ENCODE measurements around the gene PYDC1. TPM values are rescaled to one million over a fixed set of nuclear protein-coding genes. Genes with fewer than 3 reads are reported as not detected.
"Not testable (repeated sequence)": the region's sequence is repeated elsewhere in the genome, so short reads cannot be mapped to it uniquely, and the experiment has no call there.

PYDC1 gene
- total and polyA plus RNA-seq, 7 experiments from 2014 or later: not detected

- POLR2A ChIA-PET: no interaction called here
- CTCF ChIA-PET: no interaction called here
- Mint-ChIP-seq H3K27me3 (no peaks in the 10 kb centered on the region), H3K27ac (peak overlapping the region in 3 of 9 donors; percentile 2 to 92 (median 5)), H3K36me3 (peaks cover 0 to 21% (median 0%) of the 10 kb centered on the region in 5 donors), H3K4me3 (peak overlapping the region in 1 of 10 donors; percentile 84), H3K4me1 (peaks cover 0 to 57% (median 8%) of the 10 kb centered on the region in 7 donors), H3K9me3 (peaks cover 0 to 2% (median 0%) of the 10 kb centered on the region in 11 donors)
- no peak overlapping the region for H3K4me3 ChIP-seq (ENCODE audit: low read length)
- DNase-seq (peak in 2 of 9 donors; percentile 8 to 48), ATAC-seq (peak; percentile 89)
- intact Hi-C loops (cut with micrococcal nuclease): loop anchor here in 1 of 2 donors (5.0 kb wide), 1 partner anchor 51 kb away; the partner anchor contains the start of gene PYCARD
- H3K27me3 ChIP-seq (ENCODE audit: control insufficient read depth in 2 of 2, insufficient read depth in 2 of 2, low read length in 2 of 2): no peaks in the 10 kb centered on the region
- no peaks in the 10 kb centered on the region for H3K9me3 ChIP-seq (ENCODE audit: control insufficient read depth in 2 of 3, low read length in 3 of 3)
- H3K4me1 ChIP-seq (ENCODE audit: control insufficient read depth in 2 of 2, insufficient read depth in 2 of 2, low read length in 2 of 2): no peaks in the 10 kb centered on the region
- H3K36me3 ChIP-seq (ENCODE audit: control insufficient read depth in 2 of 3, insufficient read depth in 3 of 3, low read length in 3 of 3): no peaks in the 10 kb centered on the region
- H3K27ac ChIP-seq (ENCODE audit: low read depth, low read length): no peak overlapping the region
Measured at GRCh38 chr16:31253642-31254045, 36.7 kb upstream of the PYDC1 start.

DNA sequence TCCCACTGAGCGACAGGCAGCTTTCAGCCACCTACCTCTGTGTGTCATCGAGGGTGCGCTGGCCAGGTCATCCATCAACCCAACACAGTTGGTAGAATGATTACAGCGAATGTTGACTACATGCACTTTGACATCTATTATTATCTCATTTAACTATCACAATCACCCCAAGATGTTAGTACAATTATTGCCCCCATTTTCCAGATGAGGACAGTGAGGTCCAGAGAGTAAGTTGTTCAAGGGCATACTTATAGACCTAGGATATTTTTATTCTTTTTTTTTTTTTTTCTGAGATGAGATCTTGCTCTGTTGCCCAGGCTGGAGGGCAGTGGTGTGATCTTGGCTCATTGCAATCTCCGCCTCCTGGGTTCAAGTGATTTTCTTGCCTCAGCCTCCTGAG is 34.5 kb upstream of the PYDC1 start:
- H3K4me1 ChIP-seq (ENCODE audit: control insufficient read depth in 2 of 2, insufficient read depth in 2 of 2, low read length in 2 of 2): no peaks in the 10 kb centered on the region
- no peaks in the 10 kb centered on the region for H3K9me3 ChIP-seq (ENCODE audit: control insufficient read depth in 2 of 3, low read length in 3 of 3)
- intact Hi-C loops (cut with micrococcal nuclease): loop anchor here in 1 of 2 donors (5.0 kb wide), 1 partner anchor 49 kb away; the partner anchor contains the start of gene PYCARD
- no peaks in the 10 kb centered on the region for H3K27me3 Mint-ChIP-seq
- H3K27ac Mint-ChIP-seq: peak overlapping the region in 1 of 9 donors; percentile 92
- H3K4me3 Mint-ChIP-seq: peak overlapping the region in 1 of 10 donors; percentile 67
- H3K27ac ChIP-seq (ENCODE audit: low read depth, low read length): no peak overlapping the region
- H3K9me3 Mint-ChIP-seq: peaks cover 0 to 2% (median 0%) of the 10 kb centered on the region in 11 donors
- POLR2A ChIA-PET: no interaction called here
- no peaks in the 10 kb centered on the region for H3K27me3 ChIP-seq (ENCODE audit: control insufficient read depth in 2 of 2, insufficient read depth in 2 of 2, low read length in 2 of 2)
- H3K36me3 ChIP-seq (ENCODE audit: control insufficient read depth in 2 of 3, insufficient read depth in 3 of 3, low read length in 3 of 3): no peaks in the 10 kb centered on the region
- H3K4me3 ChIP-seq (ENCODE audit: low read length): no peak overlapping the region
- CTCF ChIA-PET: no interaction called here
- H3K4me1 Mint-ChIP-seq: peaks cover 0 to 55% (median 8%) of the 10 kb centered on the region in 7 donors
- ATAC-seq: no peak
- no peak for DNase-seq
- peaks cover 0 to 18% (median 0%) of the 10 kb centered on the region in 5 donors for H3K36me3 Mint-ChIP-seq

DNA sequence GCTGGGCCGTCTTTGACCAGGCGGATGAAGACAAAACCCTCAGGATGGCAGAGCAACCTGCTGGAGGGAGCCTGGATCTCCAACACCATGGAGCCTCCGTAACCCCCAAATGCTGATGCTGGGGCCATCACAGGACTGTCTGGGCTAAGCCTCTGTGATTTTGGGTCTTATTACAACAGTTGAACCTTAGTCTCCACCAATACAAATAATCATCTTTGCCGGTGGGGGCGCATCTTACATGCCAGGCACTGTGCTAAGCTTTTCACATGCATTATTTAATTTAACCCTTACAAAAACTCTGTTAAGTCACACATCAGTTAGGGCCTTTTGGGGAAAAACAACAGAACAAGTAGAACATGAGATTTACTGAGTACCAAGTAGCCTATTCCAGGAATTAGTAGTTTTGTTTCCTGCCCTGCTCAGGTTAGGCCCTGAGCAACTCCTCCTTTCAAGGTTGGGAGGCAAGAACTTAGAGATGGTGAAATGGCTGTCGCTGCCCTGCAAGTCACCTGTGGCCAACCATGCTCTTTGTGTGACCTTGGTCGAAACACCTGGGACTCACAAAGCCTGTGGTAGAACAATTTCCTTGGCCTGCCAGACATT is 33.9 kb upstream of the PYDC1 start:
- H3K9me3 Mint-ChIP-seq: peaks cover 0 to 2% (median 0%) of the 10 kb centered on the region in 11 donors
- ChIA-PET POLR2A (no interaction called here), CTCF (no interaction called here)
- peak overlapping the region in 1 of 10 donors; percentile 67 for H3K4me3 Mint-ChIP-seq
- Histone ChIP-seq H3K4me3 (ENCODE audit: low read length) (no peak overlapping the region), H3K9me3 (ENCODE audit: control insufficient read depth in 2 of 3, low read length in 3 of 3) (no peaks in the 10 kb centered on the region), H3K36me3 (ENCODE audit: control insufficient read depth in 2 of 3, insufficient read depth in 3 of 3, low read length in 3 of 3) (no peaks in the 10 kb centered on the region), H3K4me1 (ENCODE audit: control insufficient read depth in 2 of 2, insufficient read depth in 2 of 2, low read length in 2 of 2) (no peaks in the 10 kb centered on the region), H3K27me3 (ENCODE audit: control insufficient read depth in 2 of 2, insufficient read depth in 2 of 2, low read length in 2 of 2) (no peaks in the 10 kb centered on the region), H3K27ac (ENCODE audit: low read depth, low read length) (no peak overlapping the region)
- H3K36me3 Mint-ChIP-seq: peaks cover 0 to 18% (median 0%) of the 10 kb centered on the region in 5 donors
- peak overlapping the region in 1 of 9 donors; percentile 92 for H3K27ac Mint-ChIP-seq
- no peak for DNase-seq
- no peak for ATAC-seq
- intact Hi-C loops (cut with micrococcal nuclease): loop anchor here in 1 of 2 donors (5.0 kb wide), 1 partner anchor 49 kb away; the partner anchor contains the start of gene PYCARD
- H3K27me3 Mint-ChIP-seq: peaks cover 0 to 2% (median 0%) of the 10 kb centered on the region in 5 donors
- peaks cover 0 to 55% (median 8%) of the 10 kb centered on the region in 7 donors for H3K4me1 Mint-ChIP-seq

GRCh38 chr16:31248344-31248743 is 31.4 kb upstream of the PYDC1 start:
- H3K9me3 ChIP-seq (ENCODE audit: control insufficient read depth in 2 of 3, low read length in 3 of 3): no peaks in the 10 kb centered on the region
- Mint-ChIP-seq H3K27ac (no peak overlapping the region), H3K27me3 (peaks cover 0 to 2% (median 0%) of the 10 kb centered on the region in 5 donors), H3K36me3 (peaks cover 0 to 10% (median 0%) of the 10 kb centered on the region in 5 donors), H3K9me3 (no peaks in the 10 kb centered on the region), H3K4me1 (peaks cover 0 to 39% (median 0%) of the 10 kb centered on the region in 7 donors), H3K4me3 (no peak overlapping the region)
- DNase-seq: no peak
- H3K27me3 ChIP-seq (ENCODE audit: control insufficient read depth in 2 of 2, insufficient read depth in 2 of 2, low read length in 2 of 2): no peaks in the 10 kb centered on the region
- H3K27ac ChIP-seq (ENCODE audit: low read depth, low read length): no peak overlapping the region
- ChIA-PET POLR2A (no interaction called here), CTCF (interaction anchor here (1.2 kb wide), 1 partner anchor 18 kb away, joined by 3 read pairs; no protein-coding TSS in a partner anchor)
- no peaks in the 10 kb centered on the region for H3K4me1 ChIP-seq (ENCODE audit: control insufficient read depth in 2 of 2, insufficient read depth in 2 of 2, low read length in 2 of 2)
- H3K4me3 ChIP-seq (ENCODE audit: low read length): no peak overlapping the region
- H3K36me3 ChIP-seq (ENCODE audit: control insufficient read depth in 2 of 3, insufficient read depth in 3 of 3, low read length in 3 of 3): no peaks in the 10 kb centered on the region
- ATAC-seq: no peak
- intact Hi-C loops (cut with micrococcal nuclease): no loop called here

DNA sequence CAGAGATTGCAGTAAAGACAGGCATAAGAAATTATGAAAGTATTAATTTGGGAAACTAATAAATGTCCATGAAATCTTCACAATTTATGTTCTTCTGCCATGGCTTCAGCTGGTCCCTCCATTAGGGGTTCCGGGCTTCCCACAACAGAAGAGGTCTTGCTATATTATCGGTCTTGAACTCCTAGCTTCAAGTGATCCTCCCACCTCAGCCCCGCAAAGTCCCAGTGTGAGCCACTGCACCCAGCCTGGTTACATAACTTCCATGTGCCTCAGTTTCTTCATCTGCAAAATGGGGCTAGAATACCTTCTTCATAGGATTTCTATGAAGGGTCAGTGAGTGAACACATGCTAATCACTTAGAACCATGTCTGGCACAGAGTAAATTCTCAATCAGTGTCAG is 29.4 kb upstream of the PYDC1 start:
- no peaks in the 10 kb centered on the region for H3K36me3 ChIP-seq (ENCODE audit: control insufficient read depth in 2 of 3, insufficient read depth in 3 of 3, low read length in 3 of 3)
- H3K27ac ChIP-seq (ENCODE audit: low read depth, low read length): no peak overlapping the region
- intact Hi-C loops (cut with micrococcal nuclease): no loop called here
- no peaks in the 10 kb centered on the region for H3K9me3 ChIP-seq (ENCODE audit: control insufficient read depth in 2 of 3, low read length in 3 of 3)
- ChIA-PET CTCF (no interaction called here), POLR2A (no interaction called here)
- Mint-ChIP-seq H3K9me3 (no peaks in the 10 kb centered on the region), H3K36me3 (peaks cover 0 to 9% (median 0%) of the 10 kb centered on the region in 5 donors), H3K4me3 (no peak overlapping the region), H3K4me1 (peaks cover 0 to 18% (median 0%) of the 10 kb centered on the region in 7 donors), H3K27me3 (peaks cover 0 to 3% (median 0%) of the 10 kb centered on the region in 5 donors), H3K27ac (no peak overlapping the region)
- H3K4me3 ChIP-seq (ENCODE audit: low read length): no peak overlapping the region
- H3K4me1 ChIP-seq (ENCODE audit: control insufficient read depth in 2 of 2, insufficient read depth in 2 of 2, low read length in 2 of 2): no peaks in the 10 kb centered on the region
- ATAC-seq (no peak), DNase-seq (no peak)
- H3K27me3 ChIP-seq (ENCODE audit: control insufficient read depth in 2 of 2, insufficient read depth in 2 of 2, low read length in 2 of 2): no peaks in the 10 kb centered on the region

- H3K27ac ChIP-seq (ENCODE audit: low read depth, low read length); ATAC-seq; H3K27ac Mint-ChIP-seq; H3K4me3 ChIP-seq (ENCODE audit: low read length); DNase-seq; intact Hi-C loops (cut with micrococcal nuclease); H3K27me3 ChIP-seq (ENCODE audit: control insufficient read depth in 2 of 2, insufficient read depth in 2 of 2, low read length in 2 of 2); H3K9me3 Mint-ChIP-seq; H3K36me3 ChIP-seq (ENCODE audit: control insufficient read depth in 2 of 3, insufficient read depth in 3 of 3, low read length in 3 of 3); H3K36me3 Mint-ChIP-seq; H3K4me1 ChIP-seq (ENCODE audit: control insufficient read depth in 2 of 2, insufficient read depth in 2 of 2, low read length in 2 of 2); CTCF ChIA-PET; H3K27me3 Mint-ChIP-seq; H3K4me3 Mint-ChIP-seq; H3K9me3 ChIP-seq (ENCODE audit: control insufficient read depth in 2 of 3, low read length in 3 of 3); POLR2A ChIA-PET: not testable (repeated sequence)
- H3K4me1 Mint-ChIP-seq: peaks cover 0 to 11% (median 0%) of the 10 kb centered on the region in 7 donors
Measured at GRCh38 chr16:31245598-31245997, 28.7 kb upstream of the PYDC1 start.

All from naive thymus-derived CD4-positive, alpha-beta T cell (primary cell).